Raji (cell line): ENCODE measurements around the gene CCDC51.

Experiments
- POLR2A ChIP-seq: IDR thresholded peaks from 2 replicates; pipeline ENCODE4 v1.6.1; 2011; ENCODE audit warnings: low read depth, low read length, control low read depth; ENCODE audit not compliant: insufficient read depth

The CCDC51 gene, protein sequence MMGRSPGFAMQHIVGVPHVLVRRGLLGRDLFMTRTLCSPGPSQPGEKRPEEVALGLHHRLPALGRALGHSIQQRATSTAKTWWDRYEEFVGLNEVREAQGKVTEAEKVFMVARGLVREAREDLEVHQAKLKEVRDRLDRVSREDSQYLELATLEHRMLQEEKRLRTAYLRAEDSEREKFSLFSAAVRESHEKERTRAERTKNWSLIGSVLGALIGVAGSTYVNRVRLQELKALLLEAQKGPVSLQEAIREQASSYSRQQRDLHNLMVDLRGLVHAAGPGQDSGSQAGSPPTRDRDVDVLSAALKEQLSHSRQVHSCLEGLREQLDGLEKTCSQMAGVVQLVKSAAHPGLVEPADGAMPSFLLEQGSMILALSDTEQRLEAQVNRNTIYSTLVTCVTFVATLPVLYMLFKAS

DNA sequence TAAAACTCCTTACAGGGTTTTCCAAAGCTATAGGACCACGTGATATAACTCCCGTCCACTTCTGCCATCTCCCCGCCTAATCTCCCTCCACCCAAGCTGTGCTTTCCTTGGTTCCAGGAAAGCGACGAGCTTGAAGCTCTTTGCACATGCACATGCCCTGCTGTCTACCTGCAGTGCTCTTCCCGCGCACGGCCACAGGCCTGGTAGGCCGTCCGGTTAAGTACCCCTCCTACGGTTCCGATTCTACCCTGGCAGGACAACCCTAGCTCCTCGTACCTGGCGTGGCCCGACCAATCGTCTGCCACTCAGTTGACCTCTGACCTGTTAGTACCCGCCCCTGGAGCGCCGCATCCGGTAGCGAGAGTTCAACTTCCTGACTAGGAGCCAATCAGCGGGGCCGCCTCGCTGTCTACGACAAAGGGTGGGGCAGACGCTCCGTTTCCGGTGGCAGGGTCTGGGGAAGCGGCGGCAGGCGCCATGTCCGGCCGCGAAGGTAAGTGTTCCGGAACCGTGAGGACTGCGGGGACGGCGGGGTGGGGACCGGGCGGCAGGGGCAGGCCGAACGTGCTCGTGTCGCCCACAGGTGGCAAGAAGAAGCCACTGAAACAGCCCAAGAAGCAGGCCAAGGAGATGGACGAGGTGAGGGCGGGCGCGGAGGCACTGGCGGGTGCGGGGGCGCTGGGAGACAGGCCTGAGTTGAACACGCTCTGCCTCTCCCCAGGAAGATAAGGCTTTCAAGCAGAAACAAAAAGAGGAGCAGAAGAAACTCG, at the start of gene CCDC51, which contains the start of gene TMA7:
Gene CCDC51, minus strand, starts transcription at position 300 of the 770 bp plus-strand sequence. CDS start 4,991 bp downstream, outside the sequence.
Gene TMA7, plus strand, starts transcription at position 438 of the 770 bp plus-strand sequence. Its CDS starts 40 bp downstream, at position 478.
- TF ChIP-seq POLR2A = peak; percentile 96

DNA sequence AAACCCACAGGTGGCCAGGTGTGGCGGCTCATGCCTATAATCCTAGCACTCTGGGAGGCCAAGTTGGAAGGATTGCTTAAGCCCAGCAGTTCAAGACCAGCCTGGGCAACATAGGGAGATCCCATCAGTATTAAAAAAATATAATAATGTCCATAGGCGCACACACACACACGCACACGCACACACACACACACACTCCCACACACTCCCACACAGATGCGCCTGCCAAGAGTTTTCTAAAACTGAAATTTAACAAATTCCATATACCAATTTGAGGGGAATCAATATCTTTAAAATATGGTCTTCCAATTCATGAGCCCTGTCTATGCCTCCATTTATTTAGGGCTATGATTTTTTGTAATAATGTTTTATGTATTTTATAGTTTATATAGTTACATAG, 47.0 kb upstream of the CCDC51 start:
- TF ChIP-seq POLR2A = no peak

GRCh38 chr3:48478626-48479555, 39.0 kb upstream of the CCDC51 start:
- TF ChIP-seq POLR2A = no peak

DNA sequence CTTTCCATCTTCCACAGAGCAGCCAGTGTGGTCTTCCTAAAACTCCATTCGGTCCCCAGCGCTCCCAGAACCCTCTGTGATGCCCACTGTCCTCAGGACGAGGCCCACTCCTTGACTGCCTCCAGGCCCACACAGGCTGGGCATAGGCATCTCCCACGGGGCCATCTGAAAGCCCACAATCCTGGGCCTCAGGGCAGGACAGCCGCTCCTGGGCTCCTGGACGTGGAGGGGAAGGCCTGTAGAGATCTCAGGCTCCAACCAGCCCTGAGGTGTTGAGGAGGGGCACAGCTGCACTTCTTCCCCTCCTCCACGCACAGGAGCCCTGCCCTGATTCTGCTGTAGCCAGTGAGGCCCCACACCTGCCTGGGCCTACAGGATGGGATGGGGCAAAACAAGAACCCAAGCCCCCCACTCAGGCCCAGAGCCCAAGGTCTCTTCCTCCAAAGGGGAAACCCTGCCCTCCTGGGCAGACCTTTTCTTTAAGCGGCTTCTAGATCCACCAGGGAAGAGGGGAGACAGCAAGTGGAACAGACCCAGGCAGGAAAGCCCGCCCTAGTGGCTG, 38.1 kb upstream of the CCDC51 start:
- no peak for TF ChIP-seq POLR2A

- TF ChIP-seq POLR2A = no peak
Observed at GRCh38 chr3:48476426-48477053, 36.6 kb upstream of the CCDC51 start.

DNA sequence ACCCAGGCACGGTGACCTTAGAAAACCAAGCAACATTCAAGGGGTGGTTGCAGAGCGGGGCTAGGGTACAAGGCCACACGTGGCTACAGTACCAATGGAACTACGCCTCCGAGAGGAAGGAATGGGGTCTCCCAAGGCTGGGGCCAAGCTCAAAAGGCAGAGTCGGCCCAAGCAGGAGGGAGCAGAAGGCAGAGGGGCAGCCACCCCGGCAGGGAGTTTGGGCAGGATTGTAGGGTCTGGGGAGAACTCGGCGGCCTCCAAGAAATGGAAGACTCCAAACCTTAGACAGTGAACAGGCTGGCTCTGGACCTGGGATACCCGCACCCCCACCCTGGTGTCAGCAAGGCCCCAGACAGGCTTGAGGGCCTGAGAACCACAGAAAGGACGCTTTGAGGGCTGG, 35.3 kb upstream of the CCDC51 start:
- TF ChIP-seq POLR2A = no peak

DNA sequence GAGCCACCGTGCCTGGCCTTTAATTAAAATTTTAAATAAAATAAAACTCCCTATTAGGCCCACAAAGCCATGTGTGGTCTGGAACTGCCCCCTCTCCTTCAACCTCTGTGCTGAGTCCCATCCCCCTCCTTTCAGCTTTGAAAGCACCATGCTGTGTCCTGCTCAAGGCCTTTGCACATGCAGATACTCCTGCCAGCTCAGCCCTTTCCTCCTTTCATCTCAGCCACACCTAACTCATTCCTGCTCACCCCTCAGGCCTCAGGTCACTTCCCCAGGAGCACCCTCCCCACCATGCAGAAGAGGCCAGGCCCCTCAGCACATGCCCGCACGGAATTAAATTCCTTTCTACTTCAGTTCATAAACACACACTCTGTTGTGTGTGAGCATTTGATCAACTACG, 34.7 kb upstream of the CCDC51 start:
- no peak for TF ChIP-seq POLR2A

- no peak for TF ChIP-seq POLR2A
Observed at GRCh38 chr3:48473617-48473952, 33.7 kb upstream of the CCDC51 start.

DNA sequence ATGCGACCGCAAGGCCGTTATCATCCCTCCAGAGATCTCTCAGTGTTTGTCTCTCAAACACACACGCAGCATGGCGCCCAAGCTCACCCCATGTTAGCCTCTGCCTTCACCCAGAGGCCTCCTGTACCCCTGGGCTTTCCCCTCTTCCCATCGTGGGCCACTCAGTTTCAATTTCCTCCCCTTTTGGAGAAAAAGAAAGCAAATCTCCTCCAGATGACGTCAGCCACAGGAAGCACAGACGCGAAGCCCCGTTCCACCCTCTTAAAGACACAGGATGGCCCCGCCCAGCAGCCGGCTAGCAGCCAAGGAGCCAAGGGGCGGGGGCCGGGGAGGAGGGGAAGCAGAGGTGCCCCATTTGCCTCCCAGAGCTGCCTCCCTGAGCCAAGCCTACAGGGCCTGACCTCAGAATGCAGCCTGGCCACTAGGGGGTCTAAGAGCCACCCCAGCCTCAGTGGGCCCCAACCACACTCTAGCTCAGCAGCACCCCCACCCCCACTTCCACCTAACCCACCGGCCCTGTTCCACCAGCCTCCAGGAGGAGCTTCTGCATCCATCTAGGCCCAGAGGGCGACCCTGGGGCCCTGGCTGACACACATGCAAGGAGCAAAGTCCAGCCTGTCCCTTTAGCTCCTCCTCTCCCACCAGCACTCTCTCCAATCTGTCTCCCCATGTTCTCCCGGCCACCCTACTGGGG, 33.2 kb upstream of the CCDC51 start:
- peak; percentile 97 for TF ChIP-seq POLR2A

- no peak for TF ChIP-seq POLR2A
Observed at GRCh38 chr3:48472673-48472922, 32.7 kb upstream of the CCDC51 start.

GRCh38 chr3:48470286-48470685, 30.4 kb upstream of the CCDC51 start:
- TF ChIP-seq POLR2A = 0 out of 2 replicates have a peak, but pooled peaks have one; percentile 14

GRCh38 chr3:48469046-48469915, 29.4 kb upstream of the CCDC51 start:
- no peak for TF ChIP-seq POLR2A

GRCh38 chr3:48468329-48468731, 28.4 kb upstream of the CCDC51 start:
- no peak for TF ChIP-seq POLR2A
